HepG2 (cell line): ENCODE results near the gene BIRC5. TPM values are rescaled to one million over a fixed set of nuclear protein-coding genes. Genes with fewer than 3 reads are reported as not detected.
A peak's percentile ranks its signal among the peaks of the same experiment; 100 is the strongest.

Experiments used
- CC2D1A ChIP-seq: sonication (generic); formaldehyde crosslinking; IDR thresholded peaks from 2 replicates; pipeline ENCODE4 v1.8.1; 2023; ENCODE audit warnings: mild to moderate bottlenecking, missing genetic modification reagents
- EED ChIP-seq: sonication (generic); formaldehyde crosslinking; IDR thresholded peaks from 2 replicates; pipeline ENCODE4 v1.5.0; 2020; ENCODE audit warnings: mild to moderate bottlenecking, missing genetic modification reagents
- HOXA9 ChIP-seq: sonication (generic); formaldehyde crosslinking; IDR thresholded peaks from 2 replicates; pipeline ENCODE4 v1.8.1; 2022; ENCODE audit warnings: missing genetic modification reagents, mild to moderate bottlenecking, moderate library complexity, borderline replicate concordance
- MED13 ChIP-seq: sonication (generic); formaldehyde crosslinking; IDR thresholded peaks from 2 replicates; pipeline ENCODE4 v1.5.0; 2020; ENCODE audit warnings: missing genetic modification reagents
- MIER3 ChIP-seq: IDR thresholded peaks from 2 replicates; pipeline ENCODE4 v1.6.1; 2016; ENCODE audit warnings: missing compliant biosample characterization, borderline replicate concordance
- NR3C1 ChIP-seq: sonication (generic); formaldehyde crosslinking; IDR thresholded peaks from 2 replicates; pipeline ENCODE4 v1.4.0; 2020; ENCODE audit warnings: missing genetic modification reagents
- ONECUT2 ChIP-seq: sonication (generic); formaldehyde crosslinking; IDR thresholded peaks from 2 replicates; pipeline ENCODE4 v1.4.0; 2020; ENCODE audit warnings: missing genetic modification reagents
- SMC3 ChIP-seq: IDR thresholded peaks from 2 replicates; pipeline ENCODE4 v1.6.1; 2011; ENCODE audit warnings: low read length, improper control_type of control experiment
- SP140L ChIP-seq: sonication (generic); formaldehyde crosslinking; IDR thresholded peaks from 2 replicates; pipeline ENCODE4 v1.4.0; 2020; ENCODE audit warnings: missing genetic modification reagents, borderline replicate concordance
- TEAD2 ChIP-seq: sonication (generic); formaldehyde crosslinking; IDR thresholded peaks from 2 replicates; pipeline ENCODE4 v1.9.0; 2021; ENCODE audit warnings: missing genetic modification reagents
- ZNF253 ChIP-seq: sonication (generic); formaldehyde crosslinking; IDR thresholded peaks from 2 replicates; pipeline ENCODE4 v1.8.0; 2022; ENCODE audit warnings: mild to moderate bottlenecking, missing genetic modification reagents, borderline replicate concordance
- ZNF430 ChIP-seq: sonication (generic); formaldehyde crosslinking; IDR thresholded peaks from 2 replicates; pipeline ENCODE4 v1.9.0; 2021; ENCODE audit warnings: mild to moderate bottlenecking, missing genetic modification reagents
- ZNF567 ChIP-seq: sonication (generic); formaldehyde crosslinking; IDR thresholded peaks from 2 replicates; pipeline ENCODE4 v1.8.1; 2023; ENCODE audit warnings: mild to moderate bottlenecking, missing genetic modification reagents, borderline replicate concordance
- ZNF724P ChIP-seq: sonication (generic); formaldehyde crosslinking; IDR thresholded peaks from 2 replicates; pipeline ENCODE4 v1.8.0; 2022; ENCODE audit warnings: missing genetic modification reagents, borderline replicate concordance
- polyA plus RNA-seq, 8 experiments: library from polyadenylated mRNA; depleted of rRNA in 3 of 8; stranded (reverse) in 7 of 8; unstranded in 1 of 8; fragments of >200 nt; fragmentation: Illumina TruSeq in 4 of 8; extraction: Trizol in 4 of 8; gene quantifications; 2 replicates each; pipeline versions ENCODE4 v1.2.1 to v1.2.3, GENCODE V29; 2011 to 2016; ENCODE audit warnings: low read depth in 4 of 8, missing spikeins in 1 of 8, mixed read lengths in 1 of 8; ENCODE audit not compliant: insufficient read depth in 1 of 8
- total RNA-seq, 5 experiments: library from RNA; depleted of rRNA; stranded (reverse); fragments of >200 nt; fragmentation: Illumina TruSeq; extraction: Trizol; gene quantifications; 2 replicates each; pipeline ENCODE4 v1.2.3, GENCODE V29; 2016; ENCODE audit warnings: low read depth in 1 of 5
- TF ChIP-seq, protein P1 (sequence below): sonication (generic); formaldehyde crosslinking; IDR thresholded peaks from 2 replicates; pipeline ENCODE4 v1.8.1; 2022; ENCODE audit warnings: low read depth, mild to moderate bottlenecking, missing genetic modification reagents
- TF ChIP-seq, protein P2 (sequence below): sonication (generic); formaldehyde crosslinking; IDR thresholded peaks from 2 replicates; pipeline ENCODE4; 2020; ENCODE audit warnings: missing genetic modification reagents, mild to moderate bottlenecking, borderline replicate concordance
- TF ChIP-seq, protein P3 (sequence below): sonication (generic); formaldehyde crosslinking; IDR thresholded peaks from 2 replicates; pipeline ENCODE4 v1.8.1; 2023; ENCODE audit warnings: mild to moderate bottlenecking, missing genetic modification reagents
- TF ChIP-seq, protein P4 (sequence below): sonication (generic); formaldehyde crosslinking; IDR thresholded peaks from 2 replicates; pipeline ENCODE4 v1.9.0; 2022; ENCODE audit warnings: low read depth, missing genetic modification reagents
- TF ChIP-seq, protein P5 (sequence below): IDR thresholded peaks from 2 replicates; pipeline ENCODE4 v1.6.1; 2016; ENCODE audit warnings: low read depth, control low read depth

BIRC5 gene
- total and polyA plus RNA-seq, 2 of the 13 experiments (the other 11 are each of a cell fraction or from before 2014, with no cell fraction given): 30.3 to 135 TPM

DNA sequence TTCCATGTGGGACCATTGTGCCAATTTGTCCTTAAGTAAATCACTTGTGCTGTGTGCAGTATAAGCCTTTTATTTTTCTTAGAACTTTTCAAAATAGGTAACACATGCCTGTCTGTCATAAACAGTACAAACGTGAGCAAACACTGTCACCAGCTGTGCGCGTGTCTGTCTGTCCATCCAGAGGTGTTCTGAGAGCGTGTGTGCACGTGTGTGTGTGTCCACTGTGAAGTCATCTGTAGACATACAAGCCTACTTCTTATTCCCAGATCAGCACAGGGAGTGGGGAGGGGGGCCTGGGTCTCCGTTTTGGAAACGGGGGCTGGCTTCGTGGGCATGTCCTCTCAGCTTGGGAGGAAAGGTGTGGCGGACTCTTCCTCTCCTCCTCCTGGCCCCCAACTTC lies 26.8 kb downstream of the BIRC5 start (continued):
- TF ChIP-seq, protein P1, sequence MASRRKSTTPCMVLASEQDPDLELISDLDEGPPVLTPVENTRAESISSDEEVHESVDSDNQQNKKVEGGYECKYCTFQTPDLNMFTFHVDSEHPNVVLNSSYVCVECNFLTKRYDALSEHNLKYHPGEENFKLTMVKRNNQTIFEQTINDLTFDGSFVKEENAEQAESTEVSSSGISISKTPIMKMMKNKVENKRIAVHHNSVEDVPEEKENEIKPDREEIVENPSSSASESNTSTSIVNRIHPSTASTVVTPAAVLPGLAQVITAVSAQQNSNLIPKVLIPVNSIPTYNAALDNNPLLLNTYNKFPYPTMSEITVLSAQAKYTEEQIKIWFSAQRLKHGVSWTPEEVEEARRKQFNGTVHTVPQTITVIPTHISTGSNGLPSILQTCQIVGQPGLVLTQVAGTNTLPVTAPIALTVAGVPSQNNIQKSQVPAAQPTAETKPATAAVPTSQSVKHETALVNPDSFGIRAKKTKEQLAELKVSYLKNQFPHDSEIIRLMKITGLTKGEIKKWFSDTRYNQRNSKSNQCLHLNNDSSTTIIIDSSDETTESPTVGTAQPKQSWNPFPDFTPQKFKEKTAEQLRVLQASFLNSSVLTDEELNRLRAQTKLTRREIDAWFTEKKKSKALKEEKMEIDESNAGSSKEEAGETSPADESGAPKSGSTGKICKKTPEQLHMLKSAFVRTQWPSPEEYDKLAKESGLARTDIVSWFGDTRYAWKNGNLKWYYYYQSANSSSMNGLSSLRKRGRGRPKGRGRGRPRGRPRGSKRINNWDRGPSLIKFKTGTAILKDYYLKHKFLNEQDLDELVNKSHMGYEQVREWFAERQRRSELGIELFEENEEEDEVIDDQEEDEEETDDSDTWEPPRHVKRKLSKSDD (CRISPR knock-in tag): no peak
- TF ChIP-seq CC2D1A (CRISPR knock-in tag) (no peak), HOXA9 (CRISPR knock-in tag) (no peak), ZNF253 (no peak), TEAD2 (CRISPR knock-in tag) (no peak), ONECUT2 (no peak), ZNF430 (CRISPR knock-in tag) (no peak), ZNF724P (CRISPR knock-in tag) (no peak), NR3C1 (CRISPR knock-in tag) (no peak), ZNF567 (CRISPR knock-in tag) (no peak), MED13 (CRISPR knock-in tag) (no peak), MIER3 (CRISPR knock-in tag) (0 out of 2 replicates have a peak, but pooled peaks have one; percentile 45), SMC3 (no peak), SP140L (CRISPR knock-in tag) (no peak), EED (CRISPR knock-in tag) (peak; percentile 23; the same call in 1 of the 2 replicates)
- TF ChIP-seq, protein P2, sequence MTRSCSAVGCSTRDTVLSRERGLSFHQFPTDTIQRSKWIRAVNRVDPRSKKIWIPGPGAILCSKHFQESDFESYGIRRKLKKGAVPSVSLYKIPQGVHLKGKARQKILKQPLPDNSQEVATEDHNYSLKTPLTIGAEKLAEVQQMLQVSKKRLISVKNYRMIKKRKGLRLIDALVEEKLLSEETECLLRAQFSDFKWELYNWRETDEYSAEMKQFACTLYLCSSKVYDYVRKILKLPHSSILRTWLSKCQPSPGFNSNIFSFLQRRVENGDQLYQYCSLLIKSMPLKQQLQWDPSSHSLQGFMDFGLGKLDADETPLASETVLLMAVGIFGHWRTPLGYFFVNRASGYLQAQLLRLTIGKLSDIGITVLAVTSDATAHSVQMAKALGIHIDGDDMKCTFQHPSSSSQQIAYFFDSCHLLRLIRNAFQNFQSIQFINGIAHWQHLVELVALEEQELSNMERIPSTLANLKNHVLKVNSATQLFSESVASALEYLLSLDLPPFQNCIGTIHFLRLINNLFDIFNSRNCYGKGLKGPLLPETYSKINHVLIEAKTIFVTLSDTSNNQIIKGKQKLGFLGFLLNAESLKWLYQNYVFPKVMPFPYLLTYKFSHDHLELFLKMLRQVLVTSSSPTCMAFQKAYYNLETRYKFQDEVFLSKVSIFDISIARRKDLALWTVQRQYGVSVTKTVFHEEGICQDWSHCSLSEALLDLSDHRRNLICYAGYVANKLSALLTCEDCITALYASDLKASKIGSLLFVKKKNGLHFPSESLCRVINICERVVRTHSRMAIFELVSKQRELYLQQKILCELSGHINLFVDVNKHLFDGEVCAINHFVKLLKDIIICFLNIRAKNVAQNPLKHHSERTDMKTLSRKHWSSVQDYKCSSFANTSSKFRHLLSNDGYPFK (CRISPR knock-in tag): no peak
- TF ChIP-seq, protein P3, sequence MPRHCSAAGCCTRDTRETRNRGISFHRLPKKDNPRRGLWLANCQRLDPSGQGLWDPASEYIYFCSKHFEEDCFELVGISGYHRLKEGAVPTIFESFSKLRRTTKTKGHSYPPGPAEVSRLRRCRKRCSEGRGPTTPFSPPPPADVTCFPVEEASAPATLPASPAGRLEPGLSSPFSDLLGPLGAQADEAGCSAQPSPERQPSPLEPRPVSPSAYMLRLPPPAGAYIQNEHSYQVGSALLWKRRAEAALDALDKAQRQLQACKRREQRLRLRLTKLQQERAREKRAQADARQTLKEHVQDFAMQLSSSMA: no peak
- TF ChIP-seq, protein P4, sequence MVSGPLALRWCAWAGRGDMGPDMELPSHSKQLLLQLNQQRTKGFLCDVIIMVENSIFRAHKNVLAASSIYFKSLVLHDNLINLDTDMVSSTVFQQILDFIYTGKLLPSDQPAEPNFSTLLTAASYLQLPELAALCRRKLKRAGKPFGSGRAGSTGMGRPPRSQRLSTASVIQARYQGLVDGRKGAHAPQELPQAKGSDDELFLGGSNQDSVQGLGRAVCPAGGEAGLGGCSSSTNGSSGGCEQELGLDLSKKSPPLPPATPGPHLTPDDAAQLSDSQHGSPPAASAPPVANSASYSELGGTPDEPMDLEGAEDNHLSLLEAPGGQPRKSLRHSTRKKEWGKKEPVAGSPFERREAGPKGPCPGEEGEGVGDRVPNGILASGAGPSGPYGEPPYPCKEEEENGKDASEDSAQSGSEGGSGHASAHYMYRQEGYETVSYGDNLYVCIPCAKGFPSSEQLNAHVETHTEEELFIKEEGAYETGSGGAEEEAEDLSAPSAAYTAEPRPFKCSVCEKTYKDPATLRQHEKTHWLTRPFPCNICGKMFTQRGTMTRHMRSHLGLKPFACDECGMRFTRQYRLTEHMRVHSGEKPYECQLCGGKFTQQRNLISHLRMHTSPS (CRISPR knock-in tag): peak; percentile 37; the same call in 1 of the 2 replicates
- TF ChIP-seq, protein P5, sequence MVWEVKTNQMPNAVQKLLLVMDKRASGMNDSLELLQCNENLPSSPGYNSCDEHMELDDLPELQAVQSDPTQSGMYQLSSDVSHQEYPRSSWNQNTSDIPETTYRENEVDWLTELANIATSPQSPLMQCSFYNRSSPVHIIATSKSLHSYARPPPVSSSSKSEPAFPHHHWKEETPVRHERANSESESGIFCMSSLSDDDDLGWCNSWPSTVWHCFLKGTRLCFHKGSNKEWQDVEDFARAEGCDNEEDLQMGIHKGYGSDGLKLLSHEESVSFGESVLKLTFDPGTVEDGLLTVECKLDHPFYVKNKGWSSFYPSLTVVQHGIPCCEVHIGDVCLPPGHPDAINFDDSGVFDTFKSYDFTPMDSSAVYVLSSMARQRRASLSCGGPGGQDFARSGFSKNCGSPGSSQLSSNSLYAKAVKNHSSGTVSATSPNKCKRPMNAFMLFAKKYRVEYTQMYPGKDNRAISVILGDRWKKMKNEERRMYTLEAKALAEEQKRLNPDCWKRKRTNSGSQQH (CRISPR knock-in tag): no peak
